Stimulated activated CD4-positive, alpha-beta T cell treated with anti-CD3 and anti-CD28 coated beads, Interleukin-1b, Interleukin-23, amount 100 ng/mL, for 48 hours (primary cell): Measurements from ENCODE around the gene DRD3.

Experiments used
- DNase-seq: peaks from one replicate; pipeline ENCODE4 v3.0.0-alpha.2; 2020

DRD3 gene

DNA sequence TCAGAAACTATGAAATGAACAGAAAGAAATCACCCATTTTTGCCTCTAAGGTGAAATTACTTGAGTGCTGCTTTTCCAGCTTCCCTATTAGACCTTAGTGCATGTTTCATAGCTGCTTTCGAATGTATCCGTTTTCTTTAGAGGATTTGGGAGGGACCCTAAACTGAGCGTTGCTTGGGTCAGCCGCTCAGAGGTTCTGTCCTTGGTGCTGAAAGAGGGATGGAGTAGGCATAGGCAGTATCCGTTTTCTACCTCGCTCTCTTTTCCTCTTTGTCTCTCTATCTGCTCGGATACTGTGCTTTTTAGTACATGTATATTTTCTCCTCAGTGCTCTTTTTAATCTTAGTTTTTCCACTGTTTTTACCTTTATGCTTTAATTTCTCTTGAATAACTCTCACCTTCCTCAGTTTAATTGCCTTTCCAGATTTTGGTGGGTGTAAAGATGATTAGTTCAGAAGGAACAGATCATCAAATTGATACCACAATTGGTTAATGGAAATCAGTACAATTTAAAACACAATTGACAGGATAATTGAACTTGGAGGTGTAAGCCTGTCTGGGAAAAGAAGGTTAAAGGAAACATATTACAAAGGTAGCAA, at the start of gene DRD3:
TSS of gene DRD3 (minus strand) at position 283 of the 599 bp plus-strand sequence. CDS start 7,060 bp downstream, outside the sequence.
- DNase-seq = no peak

DNA sequence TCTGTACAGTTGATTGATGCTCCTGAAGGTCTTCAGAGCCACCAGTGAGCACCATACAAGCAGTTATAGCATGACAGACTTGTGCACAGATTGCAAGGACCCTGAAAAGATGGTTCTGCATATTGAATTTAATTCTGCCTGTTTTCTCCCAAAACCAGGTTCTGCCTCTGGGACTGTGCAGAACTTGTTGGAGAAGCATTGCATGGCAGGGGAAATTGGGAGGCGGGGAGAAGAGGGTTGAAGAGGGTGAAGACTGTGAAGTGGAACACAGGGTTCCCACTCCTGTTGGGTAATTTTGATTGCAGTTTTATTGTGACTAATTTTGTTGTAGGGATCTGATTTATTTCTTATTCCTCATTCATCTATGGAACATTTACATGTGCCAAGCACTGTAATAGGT, 48.2 kb upstream of the DRD3 start:
- no peak for DNase-seq

DNA sequence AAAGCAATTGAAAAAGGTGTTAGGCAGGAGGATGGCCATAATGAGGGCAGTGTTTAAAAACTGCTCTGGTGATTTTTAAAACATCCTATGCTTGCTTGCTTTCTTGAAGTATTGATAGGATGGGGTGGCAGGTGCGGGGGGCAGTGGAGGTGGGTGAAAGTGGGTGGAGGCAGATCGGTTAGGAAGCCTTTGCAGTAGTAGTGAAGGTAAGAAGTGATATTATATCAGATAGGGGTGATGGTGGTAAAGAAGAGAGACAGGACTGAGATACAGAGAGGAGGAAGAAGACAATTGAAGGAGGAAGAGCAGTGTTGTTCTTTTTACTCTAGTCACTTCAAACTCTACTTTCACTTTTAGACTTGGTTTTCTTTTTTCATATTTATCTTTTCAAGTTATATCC, 47.5 kb upstream of the DRD3 start:
- DNase-seq = no peak

DNA sequence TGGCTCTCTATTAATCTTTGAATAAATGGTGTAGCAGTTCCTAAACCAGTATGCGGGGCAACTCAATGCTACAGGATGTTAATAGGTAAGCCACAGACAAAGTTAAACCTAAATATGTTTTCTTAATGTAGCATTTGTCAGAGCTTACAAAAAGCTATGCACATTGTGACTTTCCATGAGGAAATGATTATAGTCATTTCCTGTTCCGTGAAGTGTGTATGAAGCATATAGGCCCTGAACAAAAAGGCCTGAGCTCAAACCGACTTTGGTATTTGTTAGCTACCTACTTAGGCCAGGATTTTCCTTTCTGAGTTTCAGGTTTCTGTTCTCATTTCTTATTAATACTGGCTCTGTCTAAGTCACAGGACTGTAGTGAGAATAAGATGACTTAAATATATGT, 44.3 kb upstream of the DRD3 start:
- no peak for DNase-seq

DNA sequence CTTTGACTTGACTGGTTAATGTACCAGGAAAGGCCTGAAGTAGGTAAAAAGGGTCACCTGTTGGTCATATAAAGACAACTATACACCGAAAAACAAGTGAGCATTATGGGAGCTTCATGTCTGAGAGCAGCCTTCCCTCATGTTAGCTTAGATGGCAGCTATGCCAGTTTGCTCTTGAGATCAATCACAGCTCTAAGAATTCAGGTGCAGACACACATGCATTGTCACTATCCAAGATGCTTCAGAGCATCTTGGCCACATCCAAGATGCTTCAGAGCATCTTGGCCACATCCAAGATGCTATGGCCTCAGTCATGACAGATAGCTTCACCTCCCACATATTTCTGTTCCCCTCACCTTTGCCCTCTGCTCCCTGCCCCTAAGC, 43.0 kb upstream of the DRD3 start:
- DNase-seq = no peak

DNA sequence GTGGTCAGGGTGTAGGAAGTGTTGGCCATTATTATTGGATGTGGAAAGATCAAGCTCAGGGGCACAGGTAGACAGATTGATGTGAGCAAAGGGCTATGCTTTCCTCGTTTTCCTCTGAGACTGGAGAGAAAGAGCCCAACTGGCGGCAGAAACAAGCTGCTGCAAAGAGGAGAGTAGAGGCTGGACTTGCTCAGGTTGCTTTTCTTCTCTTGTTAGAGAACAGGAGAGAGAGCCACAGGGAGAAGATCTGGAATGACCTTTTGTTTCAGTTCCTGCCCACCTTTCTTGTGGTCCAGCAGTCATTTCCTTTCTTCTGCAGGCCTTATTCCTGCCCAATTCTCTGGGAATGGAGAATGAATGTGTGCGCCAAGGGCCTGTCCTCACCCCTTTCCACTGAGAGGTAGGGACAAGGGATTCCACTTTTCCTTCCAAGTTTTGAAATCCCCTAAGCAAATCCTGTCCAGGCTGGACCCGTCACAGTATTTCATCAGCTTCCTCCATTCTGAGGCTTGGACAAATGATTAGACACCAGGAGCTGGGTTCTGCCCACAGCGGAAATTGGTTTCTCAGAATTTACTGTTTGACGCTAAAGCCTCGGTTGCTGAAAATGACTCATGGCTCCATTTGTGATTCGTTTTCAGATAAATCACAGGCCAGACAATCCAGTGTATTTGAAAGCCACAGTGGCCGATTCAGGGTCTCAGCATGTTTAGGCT, 42.5 kb upstream of the DRD3 start:
- DNase-seq = peak; percentile 60

DNA sequence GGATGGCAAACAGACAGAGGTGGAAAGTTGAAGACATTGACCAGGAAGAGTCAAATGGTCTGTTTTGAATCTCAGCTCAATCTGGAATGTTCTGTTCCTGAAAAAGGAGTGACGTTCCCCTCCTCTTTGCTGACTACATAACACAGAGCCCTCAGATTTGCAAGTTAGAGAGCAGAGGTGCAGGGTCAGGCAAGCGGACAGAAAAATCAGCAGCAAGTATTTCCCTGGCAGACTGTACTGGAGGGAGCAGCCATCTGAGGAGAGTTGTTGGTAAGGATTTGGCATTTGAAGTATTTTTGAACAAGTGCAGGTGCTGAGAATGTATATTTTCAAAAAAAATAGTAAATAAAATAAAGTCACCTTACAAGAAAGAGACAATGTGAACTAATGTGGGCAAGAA, 40.9 kb upstream of the DRD3 start:
- no peak for DNase-seq

DNA sequence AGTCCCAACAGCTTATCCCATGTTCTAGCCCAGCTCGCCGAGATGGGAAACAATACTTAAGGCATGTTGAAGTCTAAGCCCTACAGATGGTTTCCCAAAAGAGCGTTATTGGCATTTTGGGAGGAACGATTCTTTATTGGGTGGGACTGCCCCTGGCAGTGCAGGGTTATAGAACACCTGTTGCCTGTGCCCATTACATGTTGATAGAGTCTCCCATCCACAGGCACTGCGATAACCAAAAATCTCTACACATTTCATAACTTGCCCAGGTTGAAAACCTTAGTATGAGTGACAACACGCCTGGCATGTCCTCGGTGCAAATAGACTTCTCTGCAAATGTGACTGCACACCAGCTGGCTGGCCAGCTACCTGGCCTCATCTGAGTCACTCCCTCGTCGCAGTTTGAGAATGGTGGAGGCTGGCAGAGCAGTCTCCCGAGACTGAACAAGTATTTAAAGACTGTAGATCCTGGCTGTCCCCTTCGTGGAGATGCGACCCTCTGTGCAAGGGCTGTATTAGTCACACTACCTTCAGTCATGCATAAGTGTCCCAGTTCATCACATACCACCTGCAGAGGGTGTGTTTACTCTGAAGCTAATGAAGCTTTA, 39.8 kb upstream of the DRD3 start:
- DNase-seq = peak; percentile 63

DNA sequence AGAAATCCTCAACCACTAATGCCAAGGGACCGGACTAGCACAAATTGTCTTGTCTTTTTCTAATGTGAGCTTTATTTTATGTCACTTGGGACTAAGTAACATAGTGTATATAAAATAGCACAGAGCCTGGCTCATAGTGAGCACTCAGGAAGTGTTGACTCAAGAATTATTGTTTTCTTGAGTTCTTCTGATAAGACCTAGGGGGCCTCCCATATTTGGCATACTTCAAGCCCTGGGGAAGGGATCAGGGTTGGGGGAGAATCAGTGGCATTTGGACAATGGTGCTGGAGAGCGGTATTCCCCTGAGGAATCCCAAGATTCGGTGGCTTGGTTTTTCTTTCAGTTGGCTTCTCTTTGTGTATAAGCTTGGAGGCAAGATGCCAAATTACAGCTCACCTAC, 39.2 kb upstream of the DRD3 start:
- no peak for DNase-seq

DNA sequence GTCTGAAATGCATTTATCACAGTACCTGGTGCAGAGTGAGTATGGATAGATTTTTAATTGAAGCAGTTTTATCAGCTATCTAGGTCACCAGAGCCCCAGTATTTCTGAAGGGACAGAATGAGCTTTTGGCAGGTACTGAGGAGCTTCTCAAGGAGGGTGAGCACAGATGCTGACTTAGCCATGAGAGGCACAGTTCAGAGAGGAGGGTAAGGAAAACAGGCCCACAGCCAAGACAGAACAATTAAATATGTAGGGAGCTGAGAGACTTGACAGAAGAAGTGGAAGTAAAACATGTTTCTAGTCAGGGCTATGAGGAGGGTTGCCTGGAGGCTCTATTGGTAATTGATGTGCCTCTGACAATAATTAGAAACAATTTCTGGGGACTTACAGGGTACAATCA, 38.4 kb upstream of the DRD3 start:
- no peak for DNase-seq

DNA sequence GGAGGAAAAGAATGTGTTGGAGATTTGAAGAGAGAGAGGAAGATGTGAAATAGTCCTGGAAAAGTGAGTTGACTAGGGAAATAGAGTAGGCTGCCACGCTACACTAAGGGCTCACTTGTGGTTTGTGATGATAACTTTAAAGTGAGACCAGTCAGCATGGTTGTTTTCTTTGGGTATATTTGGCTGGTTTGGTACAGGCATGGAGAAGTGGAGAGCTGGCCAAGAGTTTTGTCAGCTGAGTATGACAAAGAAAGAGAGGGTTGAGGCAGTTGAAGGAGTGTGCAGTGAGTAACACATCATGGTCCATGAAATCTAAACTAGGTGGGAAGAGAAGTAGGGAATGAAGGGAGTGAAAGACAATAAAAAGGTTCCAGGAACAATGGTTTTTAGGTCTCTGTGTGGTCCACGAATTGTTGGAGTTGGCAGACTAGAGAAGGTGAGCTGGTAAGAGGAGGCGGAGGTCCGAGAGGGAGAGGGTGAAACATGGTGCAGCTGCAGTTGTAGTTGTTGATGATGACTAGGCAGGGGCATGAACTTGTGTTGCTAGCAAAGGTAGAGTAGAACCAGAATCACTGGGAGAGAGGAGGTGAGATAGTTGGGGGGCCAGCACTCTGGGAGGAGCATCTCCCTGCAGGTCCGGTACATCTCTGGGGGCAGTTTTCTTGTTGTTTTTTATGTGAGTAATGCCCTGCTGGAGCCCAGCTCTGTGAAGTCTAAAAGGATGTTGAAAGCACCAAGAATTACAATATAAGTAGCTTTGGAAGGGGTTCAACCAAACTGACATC, 37.5 kb upstream of the DRD3 start:
- no peak for DNase-seq

DNA sequence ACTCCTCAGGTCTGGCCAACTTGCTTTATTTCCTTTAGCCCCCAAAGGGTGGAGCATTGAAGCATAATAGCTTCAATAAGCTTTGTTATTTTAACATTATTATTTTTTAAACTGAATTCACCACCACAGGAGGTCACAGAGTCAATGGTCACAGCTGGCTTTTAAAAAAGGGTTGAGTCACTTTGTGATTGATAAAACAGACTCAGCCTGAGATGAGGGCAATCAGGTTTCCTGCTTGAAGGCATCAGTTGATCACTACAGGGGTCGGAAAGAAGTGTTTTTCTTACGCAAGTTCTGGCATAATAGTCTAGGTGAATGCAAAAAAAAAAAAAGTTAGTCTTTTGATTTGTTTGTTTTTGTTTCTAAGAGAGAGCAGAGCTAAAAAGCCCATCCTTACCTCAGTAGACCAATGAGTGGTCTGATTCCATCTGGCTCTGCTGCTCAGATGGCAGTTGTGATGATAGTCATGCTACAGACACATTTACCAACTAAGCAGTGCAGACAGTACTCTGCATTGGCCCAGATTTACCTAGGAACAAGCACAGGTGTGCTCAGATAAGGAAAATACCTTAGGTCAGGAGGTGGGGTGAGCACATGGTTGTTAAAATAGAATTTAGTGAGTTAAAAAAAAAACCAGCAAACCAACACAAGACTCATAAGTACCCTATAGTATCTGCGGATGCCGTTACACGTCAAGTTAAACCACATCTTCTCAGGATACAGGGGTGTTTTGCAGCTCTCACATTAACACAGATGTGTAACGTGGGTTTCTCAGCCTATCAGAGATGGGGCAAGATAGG, 35.9 kb upstream of the DRD3 start:
- DNase-seq = peak; percentile 40

DNA sequence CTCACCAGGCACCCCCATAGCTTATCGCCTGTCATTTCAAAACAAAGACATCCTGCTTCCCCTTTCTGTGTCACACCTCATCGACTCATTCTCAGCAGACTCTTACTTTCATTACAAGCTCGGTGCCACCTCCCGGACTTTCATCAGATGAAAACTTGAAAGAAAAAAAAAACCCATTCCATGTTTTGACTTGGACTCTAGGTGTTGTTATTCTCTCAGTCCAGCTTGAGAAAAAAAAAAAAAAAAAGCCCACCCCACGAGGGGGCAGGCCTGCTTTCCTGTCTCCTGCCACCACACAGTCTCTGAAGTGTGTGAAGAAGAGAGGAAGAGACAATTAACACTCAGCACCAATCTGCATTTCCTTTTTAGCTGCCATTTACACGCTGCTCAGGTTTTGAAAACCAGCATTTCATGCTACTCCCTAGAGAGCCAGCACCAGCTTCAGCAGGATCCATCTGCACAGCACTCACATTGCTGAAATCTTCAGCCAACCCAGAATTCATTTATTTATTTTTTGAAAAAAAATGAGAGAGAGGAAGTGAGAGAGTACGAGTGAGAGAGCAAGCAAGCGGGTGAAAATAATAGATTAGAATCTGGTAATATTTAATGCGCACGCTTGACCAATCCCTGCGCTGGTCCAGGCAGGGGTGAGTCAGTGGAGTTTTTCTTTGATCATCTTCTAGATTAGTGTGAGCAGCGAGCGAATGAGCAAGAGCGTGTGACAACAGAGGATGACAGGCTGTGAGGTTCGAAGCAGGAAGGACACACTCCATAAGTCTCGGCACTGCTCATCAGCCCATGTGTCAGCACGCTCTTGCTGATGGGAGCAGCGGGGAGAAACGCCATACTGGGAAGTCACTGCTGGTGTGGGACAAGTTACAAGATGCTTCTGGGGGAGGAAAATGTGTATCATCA, 35.0 kb upstream of the DRD3 start:
- DNase-seq = peak; percentile 86

DNA sequence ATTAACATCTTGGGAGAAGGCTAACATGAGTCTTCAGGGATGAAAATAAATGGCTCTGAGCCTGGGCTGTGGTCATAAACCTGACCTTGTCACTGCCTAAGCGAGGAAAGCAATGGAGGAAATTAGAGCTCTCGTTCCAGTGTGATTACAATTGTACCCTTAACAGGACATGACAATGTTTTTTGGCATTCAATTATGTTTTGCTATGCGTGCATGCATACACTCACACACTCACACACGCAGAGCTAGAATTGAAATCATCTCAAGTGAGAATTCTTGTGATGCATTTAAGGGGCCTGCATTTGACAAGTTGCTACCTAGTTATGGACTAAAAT, 34.4 kb upstream of the DRD3 start:
- DNase-seq = no peak

DNA sequence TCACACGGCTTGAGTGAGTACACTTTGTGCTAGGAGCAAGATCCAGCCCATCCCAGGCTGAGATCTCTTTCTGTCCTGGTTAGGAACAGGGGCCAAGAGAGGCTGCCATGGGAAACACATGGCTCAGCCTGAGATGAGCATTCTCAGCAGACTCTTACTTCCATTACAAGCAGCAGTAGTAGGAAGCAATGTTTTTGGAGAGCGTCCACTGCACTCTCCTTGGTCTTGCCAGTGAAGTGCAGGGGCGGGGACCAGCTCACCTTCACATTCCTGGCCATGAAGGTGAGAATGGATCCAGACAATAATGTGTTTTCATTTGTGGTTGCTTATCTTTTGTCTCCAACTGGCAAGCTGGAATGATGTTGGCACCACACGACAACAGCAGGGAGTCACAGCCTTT, 33.8 kb upstream of the DRD3 start:
- DNase-seq = no peak

DNA sequence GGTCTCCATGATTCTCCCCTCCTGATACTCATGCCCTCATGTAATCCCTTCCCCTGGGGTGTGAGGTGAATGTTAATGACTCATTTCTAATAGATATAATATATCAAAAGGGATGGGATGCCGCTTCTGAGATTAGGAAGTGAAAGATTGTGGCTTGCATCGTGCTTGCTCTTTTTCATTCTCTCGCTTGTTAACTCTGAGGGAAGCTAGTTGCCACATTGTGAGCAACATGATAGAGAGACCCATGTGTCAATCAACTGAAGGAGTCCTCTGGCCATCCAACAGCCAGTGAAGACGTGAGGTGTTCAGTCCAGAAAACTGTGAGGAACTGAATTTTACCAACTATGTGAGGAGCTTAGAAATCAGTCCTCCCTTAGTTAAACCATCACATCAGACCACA, 28.9 kb upstream of the DRD3 start:
- DNase-seq = no peak

DNA sequence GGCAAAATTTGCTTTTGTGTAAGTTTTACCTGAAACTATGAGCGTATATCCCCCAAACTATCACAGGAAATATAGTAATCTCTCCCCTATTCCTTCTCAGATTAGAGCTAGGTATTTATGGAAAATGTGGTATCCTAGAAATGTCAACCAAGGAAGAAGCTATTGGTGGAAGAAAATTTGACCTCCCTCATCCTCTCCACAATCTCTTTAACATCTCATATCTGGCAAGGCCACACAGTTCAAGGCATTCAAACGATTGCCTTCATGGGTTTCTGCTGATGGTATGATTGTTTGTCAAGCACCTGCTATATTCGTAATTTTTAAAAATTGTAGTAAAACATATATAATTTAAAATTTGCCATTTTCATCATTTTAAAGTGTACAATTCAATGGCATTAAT, 27.5 kb upstream of the DRD3 start:
- DNase-seq = no peak

DNA sequence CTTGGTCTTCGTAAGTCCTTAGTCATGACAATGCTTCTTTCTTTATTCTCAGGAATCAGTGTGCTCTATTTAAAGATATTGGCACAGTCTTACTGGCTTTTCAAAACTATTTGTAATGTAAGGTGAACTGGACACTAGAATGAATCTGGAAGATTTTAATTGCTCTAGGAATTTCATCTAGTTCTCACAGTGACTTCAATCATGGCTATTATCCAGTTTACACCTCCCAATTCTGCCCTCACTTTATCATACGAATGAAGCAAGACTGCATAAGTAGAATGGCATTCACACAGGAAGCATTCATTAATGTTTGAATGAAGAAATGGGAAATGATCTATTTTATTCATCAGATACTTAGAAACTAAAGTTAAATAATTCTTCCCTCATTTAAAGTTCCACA, 26.7 kb upstream of the DRD3 start:
- DNase-seq = no peak

DNA sequence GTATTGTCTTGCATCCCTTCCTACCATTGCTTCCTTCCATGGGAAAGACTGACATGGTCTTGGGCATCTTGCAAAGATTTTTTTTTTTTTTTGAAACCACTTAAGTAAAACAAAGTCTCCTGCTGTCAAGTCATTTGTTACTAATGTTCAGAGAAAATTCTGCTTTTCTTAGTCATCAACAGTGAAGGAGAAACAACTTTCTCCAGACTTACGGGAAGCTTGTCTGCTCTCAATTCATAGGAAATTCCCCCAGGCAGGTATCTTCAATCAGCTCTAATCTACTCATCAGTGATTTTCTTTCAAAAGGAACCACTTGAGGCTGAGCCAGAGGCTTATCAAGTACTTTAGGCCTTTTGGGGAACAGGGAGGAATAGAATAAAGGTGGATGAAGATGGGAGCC, 15.9 kb upstream of the DRD3 start:
- no peak for DNase-seq

DNA sequence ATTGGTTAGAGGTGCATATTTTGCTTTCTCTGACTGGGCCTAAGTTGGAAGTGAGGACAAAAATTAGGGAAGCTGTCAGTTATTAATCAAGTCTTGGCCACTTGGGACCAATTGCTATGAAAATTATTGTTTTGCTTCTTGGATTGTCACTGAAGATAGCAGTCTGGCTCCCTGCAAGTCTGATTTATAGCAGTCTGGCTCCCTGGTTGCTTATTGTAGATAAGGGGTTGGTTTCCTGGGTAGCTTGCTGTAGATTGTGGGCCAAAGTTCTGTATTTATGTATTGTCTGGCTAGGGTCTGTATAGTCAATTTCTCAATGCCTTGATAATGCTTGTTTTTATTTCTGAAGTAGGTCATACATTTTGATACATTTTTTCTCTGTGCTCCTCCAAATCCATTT, 13.3 kb upstream of the DRD3 start:
- no peak for DNase-seq

DNA sequence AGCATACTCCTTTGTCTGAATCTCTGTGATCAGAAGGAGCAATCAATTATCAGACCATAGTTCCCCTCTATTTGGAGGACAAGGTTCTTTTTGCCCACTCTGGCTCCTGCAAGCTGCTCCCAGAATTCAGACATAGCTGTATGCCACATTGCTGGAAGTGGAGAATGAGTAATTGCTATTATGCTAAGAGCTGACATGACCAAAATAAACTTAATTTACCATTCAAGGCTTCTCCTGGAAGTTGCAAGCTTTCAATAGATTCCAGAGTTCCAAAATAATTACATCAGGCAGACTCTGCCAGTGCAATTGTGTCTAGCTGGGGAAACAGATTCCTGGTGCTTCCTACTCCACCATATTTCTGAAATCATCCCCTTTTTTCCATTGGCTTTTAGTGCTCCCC, 7.6 kb upstream of the DRD3 start:
- no peak for DNase-seq

DNA sequence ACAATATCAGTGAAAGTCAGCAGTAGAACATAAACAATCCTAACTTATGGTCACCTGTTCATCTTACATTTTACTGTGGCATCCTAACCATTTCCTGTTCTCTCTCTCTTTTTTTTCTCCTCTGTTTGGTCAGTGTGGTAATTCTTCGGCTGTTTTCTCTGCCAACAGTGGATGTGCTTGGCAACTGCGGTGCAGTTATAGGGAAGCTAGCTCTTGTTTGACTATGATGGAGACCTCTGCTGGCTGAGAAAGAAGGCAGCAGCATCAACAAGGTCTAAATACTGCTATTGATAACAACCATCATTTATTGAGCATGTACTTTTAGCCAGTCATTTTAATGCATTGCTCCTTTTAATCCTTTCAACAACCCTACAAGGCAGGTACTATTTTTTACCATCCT, 723 bp upstream of the DRD3 start:
- DNase-seq = no peak
